Measurements from ENCODE around the gene SYN1.

SYN1 gene

GRCh38 chrX:47572773-47573340, 46.8 kb downstream of the SYN1 start:
- no peak for DNase-seq (ENCODE audit: low read depth)

- no peak for DNase-seq (ENCODE audit: low read depth)
Observed at GRCh38 chrX:47571896-47572295, 47.8 kb downstream of the SYN1 start.

- no peak for DNase-seq (ENCODE audit: low read depth)
Observed at GRCh38 chrX:47571215-47571614, 48.4 kb downstream of the SYN1 start.

GRCh38 chrX:47570794-47571193, 48.9 kb downstream of the SYN1 start:
- DNase-seq (ENCODE audit: low read depth) = no peak

- DNase-seq (ENCODE audit: low read depth) = no peak
Observed at GRCh38 chrX:47568656-47569295, 50.9 kb downstream of the SYN1 start.

GRCh38 chrX:47566841-47567240, 52.8 kb downstream of the SYN1 start:
- no peak for DNase-seq (ENCODE audit: low read depth)

GRCh38 chrX:47564438-47565085, 55.1 kb downstream of the SYN1 start:
- no peak for DNase-seq (ENCODE audit: low read depth)

GRCh38 chrX:47563801-47564315, 55.8 kb downstream of the SYN1 start:
- no peak for DNase-seq (ENCODE audit: low read depth)

- no peak for DNase-seq (ENCODE audit: low read depth)
Observed at GRCh38 chrX:47562615-47563243, 56.9 kb downstream of the SYN1 start.

- DNase-seq (ENCODE audit: low read depth) = no peak
Observed at GRCh38 chrX:47561659-47562151, 58.0 kb downstream of the SYN1 start.

- peak; percentile 95 for DNase-seq (ENCODE audit: low read depth)
Observed at GRCh38 chrX:47560934-47561658, 58.6 kb downstream of the SYN1 start, which contains the start of gene ARAF. ARAF (plus strand) TSS chrX:47561205; CDS start chrX:47562968, 1,763 bp downstream.

GRCh38 chrX:47560179-47560933, 59.3 kb downstream of the SYN1 start:
- no peak for DNase-seq (ENCODE audit: low read depth)

GRCh38 chrX:47558436-47558835, 61.2 kb downstream of the SYN1 start:
- DNase-seq (ENCODE audit: low read depth) = no peak

- DNase-seq (ENCODE audit: low read depth) = peak; percentile 73
Observed at GRCh38 chrX:47556045-47556623, 63.5 kb downstream of the SYN1 start.

GRCh38 chrX:47543496-47543895, 76.2 kb downstream of the SYN1 start:
- DNase-seq (ENCODE audit: low read depth) = no peak

GRCh38 chrX:47540754-47541538, 78.7 kb downstream of the SYN1 start:
- peak; percentile 72 for DNase-seq (ENCODE audit: low read depth)

- no peak for DNase-seq (ENCODE audit: low read depth)
Observed at GRCh38 chrX:47539860-47540259, 79.8 kb downstream of the SYN1 start.

GRCh38 chrX:47530049-47530448, 89.6 kb downstream of the SYN1 start:
- no peak for DNase-seq (ENCODE audit: low read depth)

- DNase-seq (ENCODE audit: low read depth) = no peak
Observed at GRCh38 chrX:47529548-47529947, 90.1 kb downstream of the SYN1 start.

GRCh38 chrX:47523713-47524166, 95.9 kb downstream of the SYN1 start:
- DNase-seq (ENCODE audit: low read depth) = no peak

All from GM04503 (cell line).